Activated naive CD8-positive, alpha-beta T cell treated with anti-CD3 and anti-CD28 coated beads, Interleukin-2, amount 50 U/mL, for 24 hours (primary cell): ENCODE measurements around the gene C1QTNF5.
"Not testable (repeated sequence)": the region's sequence is repeated elsewhere in the genome, so short reads cannot be mapped to it uniquely, and the experiment has no call there.

Experiments used
- ATAC-seq: fragments of 150-1000 bp; cut with Tn5 transposase; one replicate; pipeline ENCODE4 v1.10.0; 2021
- DNase-seq: peaks from one replicate; pipeline ENCODE4 v3.0.0; 2021
- H3K27ac Mint-ChIP-seq: one replicate; pipeline ENCODE4 v1.8.0; 2021; ENCODE audit warnings: mild to moderate bottlenecking, mixed read lengths
- H3K27me3 Mint-ChIP-seq: one replicate; pipeline ENCODE4 v1.8.0; 2021; ENCODE audit warnings: mixed read lengths
- H3K36me3 Mint-ChIP-seq: one replicate; pipeline ENCODE4 v1.8.0; 2021; ENCODE audit warnings: low read depth, mixed read lengths
- H3K4me1 Mint-ChIP-seq: one replicate; pipeline ENCODE4 v1.8.0; 2021; ENCODE audit warnings: mixed read lengths
- H3K4me3 Mint-ChIP-seq: one replicate; pipeline ENCODE4 v1.8.0; 2021; ENCODE audit warnings: mild to moderate bottlenecking, moderate library complexity, mixed read lengths
- H3K9me3 Mint-ChIP-seq: one replicate; pipeline ENCODE4 v1.8.0; 2021; ENCODE audit warnings: mixed read lengths

C1QTNF5 gene

GRCh38 chr11:119340335-119341221 lies at the start of gene C1QTNF5:
Gene C1QTNF5 (minus strand): TSS chr11:119340883. CDS start chr11:119340397, 486 bp downstream.
- ATAC-seq: no peak
- Mint-ChIP-seq H3K4me3 (no peak within 1 kb of the TSS), H3K27ac (no peak within 1 kb of the TSS), H3K27me3 (peaks cover 31% of the 10 kb centered on the region), H3K4me1 (peaks cover 20% of the 10 kb centered on the region), H3K36me3 (peaks cover 2% of the 10 kb centered on the region), H3K9me3 (no peaks in the 10 kb centered on the region)
- DNase-seq: no peak

GRCh38 chr11:119389611-119390254 lies 49.0 kb upstream of the C1QTNF5 start:
- ATAC-seq (no peak), DNase-seq (no peak)
- no peaks in the 10 kb centered on the region for H3K9me3 Mint-ChIP-seq
- peaks cover 9% of the 10 kb centered on the region for H3K27me3 Mint-ChIP-seq
- no peak overlapping the region for H3K4me3 Mint-ChIP-seq
- H3K27ac Mint-ChIP-seq: no peak overlapping the region
- no peaks in the 10 kb centered on the region for H3K36me3 Mint-ChIP-seq
- no peaks in the 10 kb centered on the region for H3K4me1 Mint-ChIP-seq

GRCh38 chr11:119388103-119388502 lies 47.4 kb upstream of the C1QTNF5 start:
- ATAC-seq: no peak
- H3K4me3 Mint-ChIP-seq: no peak overlapping the region
- peaks cover 7% of the 10 kb centered on the region for H3K27me3 Mint-ChIP-seq
- H3K27ac Mint-ChIP-seq: no peak overlapping the region
- no peak for DNase-seq
- no peaks in the 10 kb centered on the region for H3K36me3 Mint-ChIP-seq
- no peaks in the 10 kb centered on the region for H3K4me1 Mint-ChIP-seq
- no peaks in the 10 kb centered on the region for H3K9me3 Mint-ChIP-seq

GRCh38 chr11:119384332-119384731 lies 43.6 kb upstream of the C1QTNF5 start:
- Mint-ChIP-seq H3K4me3 (no peak overlapping the region), H3K4me1 (no peaks in the 10 kb centered on the region), H3K27me3 (peaks cover 2% of the 10 kb centered on the region)

GRCh38 chr11:119382513-119382912 lies 41.8 kb upstream of the C1QTNF5 start:
- H3K36me3 Mint-ChIP-seq, H3K4me1 Mint-ChIP-seq, H3K9me3 Mint-ChIP-seq, H3K4me3 Mint-ChIP-seq, H3K27ac Mint-ChIP-seq, DNase-seq, H3K27me3 Mint-ChIP-seq, ATAC-seq: not testable (repeated sequence)

More at GRCh38 chr11:119384332-119384731, 43.6 kb upstream of the C1QTNF5 start:
- Mint-ChIP-seq H3K36me3 (no peaks in the 10 kb centered on the region), H3K9me3 (no peaks in the 10 kb centered on the region), H3K27ac (no peak overlapping the region)
- no peak for ATAC-seq
- DNase-seq: no peak

GRCh38 chr11:119382101-119382500 lies 41.4 kb upstream of the C1QTNF5 start:
- H3K4me3 Mint-ChIP-seq: no peak overlapping the region
- H3K27me3 Mint-ChIP-seq: peaks cover 2% of the 10 kb centered on the region
- no peak overlapping the region for H3K27ac Mint-ChIP-seq
- no peak for DNase-seq
- H3K36me3 Mint-ChIP-seq: no peaks in the 10 kb centered on the region
- H3K4me1 Mint-ChIP-seq: no peaks in the 10 kb centered on the region
- ATAC-seq: no peak
- no peaks in the 10 kb centered on the region for H3K9me3 Mint-ChIP-seq

GRCh38 chr11:119381181-119381988 lies 40.7 kb upstream of the C1QTNF5 start, which contains the start of gene USP2:
Gene USP2 (minus strand): TSS chr11:119381690. CDS start chr11:119373480, 8,210 bp downstream.
- H3K36me3 Mint-ChIP-seq: no peaks in the 10 kb centered on the region
- peak; percentile 98 for ATAC-seq
- no peak within 1 kb of the TSS for H3K4me3 Mint-ChIP-seq
- peak; percentile 99 for DNase-seq
- H3K4me1 Mint-ChIP-seq: no peaks in the 10 kb centered on the region
- H3K27ac Mint-ChIP-seq: no peak within 1 kb of the TSS
- H3K9me3 Mint-ChIP-seq: no peaks in the 10 kb centered on the region
- H3K27me3 Mint-ChIP-seq: peaks cover 2% of the 10 kb centered on the region

- Mint-ChIP-seq H3K36me3 (no peaks in the 10 kb centered on the region), H3K4me3 (no peak overlapping the region), H3K27me3 (peaks cover 3% of the 10 kb centered on the region), H3K9me3 (no peaks in the 10 kb centered on the region), H3K27ac (no peak overlapping the region), H3K4me1 (no peaks in the 10 kb centered on the region)
- ATAC-seq (no peak), DNase-seq (no peak)
Measured at GRCh38 chr11:119380827-119381180, 40.1 kb upstream of the C1QTNF5 start.

GRCh38 chr11:119380160-119380826 lies 39.6 kb upstream of the C1QTNF5 start:
- ATAC-seq: no peak

GRCh38 chr11:119378851-119379465 lies 38.3 kb upstream of the C1QTNF5 start:
- ATAC-seq (no peak), DNase-seq (no peak)
- no peak overlapping the region for H3K27ac Mint-ChIP-seq
- H3K4me1 Mint-ChIP-seq: peaks cover 1% of the 10 kb centered on the region
- no peak overlapping the region for H3K4me3 Mint-ChIP-seq
- H3K27me3 Mint-ChIP-seq: peaks cover 3% of the 10 kb centered on the region
- no peaks in the 10 kb centered on the region for H3K9me3 Mint-ChIP-seq
- no peaks in the 10 kb centered on the region for H3K36me3 Mint-ChIP-seq

More at GRCh38 chr11:119380160-119380826, 39.6 kb upstream of the C1QTNF5 start:
- peaks cover 3% of the 10 kb centered on the region for H3K27me3 Mint-ChIP-seq
- H3K4me1 Mint-ChIP-seq: no peaks in the 10 kb centered on the region
- H3K36me3 Mint-ChIP-seq: no peaks in the 10 kb centered on the region
- DNase-seq: no peak
- no peak overlapping the region for H3K4me3 Mint-ChIP-seq
- no peak overlapping the region for H3K27ac Mint-ChIP-seq
- H3K9me3 Mint-ChIP-seq: no peaks in the 10 kb centered on the region

GRCh38 chr11:119377961-119378667 lies 37.4 kb upstream of the C1QTNF5 start:
- ATAC-seq (no peak), DNase-seq (no peak)
- Mint-ChIP-seq H3K4me1 (peaks cover 5% of the 10 kb centered on the region), H3K9me3 (no peaks in the 10 kb centered on the region), H3K27me3 (peaks cover 3% of the 10 kb centered on the region), H3K27ac (no peak overlapping the region), H3K4me3 (no peak overlapping the region), H3K36me3 (no peaks in the 10 kb centered on the region)

GRCh38 chr11:119377112-119377901 lies 36.6 kb upstream of the C1QTNF5 start:
- H3K27me3 Mint-ChIP-seq: peaks cover 3% of the 10 kb centered on the region
- H3K36me3 Mint-ChIP-seq: no peaks in the 10 kb centered on the region
- no peak overlapping the region for H3K4me3 Mint-ChIP-seq
- H3K4me1 Mint-ChIP-seq: peaks cover 5% of the 10 kb centered on the region
- ATAC-seq: no peak
- DNase-seq: no peak
- H3K27ac Mint-ChIP-seq: no peak overlapping the region
- H3K9me3 Mint-ChIP-seq: no peaks in the 10 kb centered on the region
